DMS 273 treated with DMSO at 0.1 percent for 48 hours (cell line): ENCODE measurements around the gene RTTN.

Experiments
- DNase-seq: peaks from one replicate; lab custom pipeline; 2025; lab: John Stamatoyannopoulos, UW

RTTN gene

DNA sequence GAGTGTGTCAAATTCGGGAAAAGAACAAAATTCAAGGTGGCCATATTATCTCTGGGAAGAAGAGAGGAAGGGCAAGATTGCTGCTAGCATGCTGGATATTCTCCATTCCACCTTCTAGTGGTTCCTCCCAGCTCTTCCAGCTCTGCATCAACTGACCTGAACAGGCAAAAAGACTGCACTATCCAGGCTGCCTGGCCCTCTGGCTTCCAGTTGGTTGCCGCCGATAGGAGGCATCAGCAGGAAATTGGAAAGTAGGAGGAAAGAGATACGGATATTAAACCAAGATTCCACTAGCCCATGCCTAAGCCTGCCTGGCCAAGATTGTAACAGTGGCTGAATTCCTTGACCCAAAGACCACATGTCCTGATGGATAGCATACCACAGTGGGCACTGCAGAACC lies 1.7 kb upstream of the RTTN start:
- no peak for DNase-seq

DNA sequence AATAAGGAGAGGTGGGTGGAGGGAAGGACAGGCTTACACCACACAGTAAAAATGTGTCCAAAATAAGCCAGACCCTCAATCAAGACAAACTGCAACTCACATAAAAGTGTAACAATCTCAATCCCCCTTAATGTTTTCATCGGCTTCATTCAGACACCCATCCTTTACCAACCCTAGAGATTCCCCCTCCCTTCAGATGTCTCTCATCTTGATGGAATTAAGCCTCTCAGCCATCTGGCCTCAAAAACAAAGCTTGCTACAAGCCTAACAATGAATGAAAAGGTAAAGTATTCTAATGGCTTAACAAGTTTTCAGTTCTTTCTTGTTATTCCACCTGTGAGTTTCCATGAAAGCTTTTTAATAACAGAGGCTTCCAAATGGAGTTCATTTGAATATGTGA lies 5.2 kb downstream of the RTTN start:
- DNase-seq: no peak

DNA sequence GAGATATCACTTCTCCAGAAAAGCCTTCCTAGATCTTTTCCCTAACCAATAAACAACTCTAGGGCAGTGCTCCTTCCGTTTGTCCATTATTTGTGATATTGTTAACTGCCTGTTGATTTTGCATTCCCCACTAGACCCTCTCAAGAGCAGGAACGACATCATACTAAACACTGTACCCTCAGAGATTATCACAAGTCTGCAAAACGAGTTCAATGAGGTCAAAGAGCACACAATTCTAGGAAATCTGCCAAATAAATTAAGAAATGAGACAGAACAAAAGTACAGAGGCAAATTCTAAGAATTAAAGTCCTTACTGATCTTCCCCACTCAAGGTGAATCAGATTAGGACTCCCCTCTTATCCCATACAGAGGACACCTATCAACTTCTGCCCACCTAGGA lies 7.6 kb downstream of the RTTN start:
- DNase-seq: no peak

DNA sequence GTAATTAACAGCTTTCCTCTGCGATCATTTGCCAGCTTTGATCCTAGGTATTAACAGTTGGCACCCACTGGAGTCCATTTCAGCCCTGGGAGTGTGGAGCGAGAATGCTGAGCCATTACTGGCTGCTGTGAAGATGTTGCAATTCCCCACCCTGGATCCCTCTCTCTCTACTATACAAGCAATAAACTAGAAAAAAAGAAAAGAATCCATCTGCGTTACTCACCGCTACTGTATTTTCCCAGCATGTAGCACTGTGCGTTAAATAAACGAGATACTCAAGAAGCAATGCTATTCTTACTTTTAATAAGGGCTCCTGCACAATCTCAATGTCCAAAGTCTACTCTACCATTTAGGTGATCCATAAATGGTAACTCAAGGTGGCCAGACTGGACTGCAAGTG lies 8.5 kb downstream of the RTTN start:
- DNase-seq: no peak

DNA sequence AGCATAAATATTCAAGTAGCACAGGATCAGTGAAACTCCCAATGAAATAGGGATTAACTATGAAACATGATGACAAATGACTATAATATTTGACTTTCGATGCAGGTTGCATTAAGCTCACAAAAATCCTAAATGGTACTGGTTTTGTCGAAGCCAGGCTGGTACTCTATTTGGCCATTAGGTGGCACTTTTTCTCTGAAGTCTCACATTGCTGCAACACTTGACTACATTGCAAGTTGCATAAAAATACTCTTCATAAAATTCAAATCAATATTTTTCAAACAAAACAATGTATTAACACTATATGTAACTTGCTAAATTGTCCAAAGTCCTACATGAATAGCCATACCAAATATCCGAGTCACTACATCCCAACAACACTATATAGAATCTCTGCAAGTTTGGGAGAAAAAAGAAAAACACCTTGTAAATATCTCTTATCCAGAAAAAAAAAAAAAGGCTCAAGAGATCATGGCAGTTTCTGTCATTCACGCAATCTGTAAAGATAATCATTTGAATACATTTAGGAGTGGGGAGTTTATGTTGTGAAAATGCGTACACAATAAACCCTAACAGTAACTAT lies 9.5 kb downstream of the RTTN start:
- no peak for DNase-seq

DNA sequence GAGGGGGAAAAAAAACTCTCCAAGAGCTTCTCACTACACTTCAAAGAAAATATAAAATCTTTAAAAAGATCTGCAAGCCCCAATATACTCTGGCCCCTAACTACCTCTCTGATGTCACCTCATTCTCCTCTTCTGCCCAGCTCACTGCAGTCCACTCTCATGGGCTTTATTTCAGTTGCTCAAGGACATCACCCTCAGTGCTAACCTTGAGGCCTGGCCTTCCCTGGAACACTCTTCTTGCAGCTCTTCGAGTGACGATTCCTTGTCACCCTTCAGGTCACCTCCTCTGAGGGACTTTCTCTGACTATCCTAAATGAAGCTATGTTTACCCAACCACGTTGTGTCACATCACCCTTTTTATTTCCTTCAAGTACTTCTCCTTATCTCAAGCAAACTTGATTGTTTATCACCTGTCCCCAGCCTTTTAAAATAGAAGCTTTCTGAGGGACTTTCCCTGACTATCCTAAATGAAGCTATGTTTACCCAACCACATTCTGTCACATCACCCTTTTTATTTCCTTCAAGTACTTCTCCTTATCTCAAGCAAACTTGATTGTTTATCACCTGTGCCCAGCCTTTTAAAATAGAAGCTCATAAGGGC lies 10.4 kb downstream of the RTTN start:
- no peak for DNase-seq

DNA sequence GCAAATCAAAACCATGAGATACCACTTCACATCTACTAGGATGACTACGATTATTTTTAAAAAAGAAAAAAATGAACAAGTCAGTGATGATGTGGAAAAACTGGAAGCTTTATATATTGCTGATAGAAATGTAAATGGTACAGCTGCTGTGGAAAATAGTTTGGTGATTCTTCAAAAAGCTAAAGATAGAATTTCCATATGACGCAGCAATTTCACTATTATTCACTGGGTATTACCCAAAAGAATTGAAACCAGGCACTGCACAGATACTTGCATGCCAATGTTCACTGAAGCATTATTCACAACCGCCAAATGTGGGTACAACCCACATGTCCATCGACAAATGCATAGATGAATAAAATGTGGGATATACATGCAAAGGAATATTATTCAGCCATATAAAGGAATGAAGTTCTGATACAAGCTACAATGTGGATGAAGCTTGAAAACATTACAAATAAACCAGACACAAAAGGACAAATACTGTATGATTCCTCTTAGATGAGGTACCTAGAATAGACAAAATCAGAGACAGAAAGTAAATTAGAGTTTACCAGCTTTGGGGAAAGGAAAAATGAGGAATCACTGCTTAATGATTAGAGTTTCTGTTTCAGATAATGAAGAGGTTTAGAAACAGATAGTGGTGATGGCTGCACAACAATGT lies 11.1 kb downstream of the RTTN start:
- DNase-seq: no peak

DNA sequence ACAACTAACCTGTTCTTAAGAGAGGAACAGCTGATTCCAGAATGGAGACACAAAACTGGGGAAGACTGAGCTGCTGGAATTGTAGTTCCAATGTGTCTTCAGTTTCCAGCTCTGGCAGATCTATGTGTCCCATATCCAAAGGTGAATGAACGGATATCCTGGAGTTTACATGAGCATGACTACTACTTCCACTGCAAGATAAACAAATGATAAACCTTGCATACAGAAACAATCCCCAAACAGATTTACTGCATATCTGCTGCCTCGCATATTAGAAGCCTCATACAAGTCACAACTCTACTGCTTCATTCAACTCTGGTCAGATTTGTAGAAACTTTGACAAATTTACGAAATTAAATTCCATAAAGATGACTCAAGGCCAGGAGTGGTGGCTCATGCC lies 15.0 kb downstream of the RTTN start:
- DNase-seq: no peak

DNA sequence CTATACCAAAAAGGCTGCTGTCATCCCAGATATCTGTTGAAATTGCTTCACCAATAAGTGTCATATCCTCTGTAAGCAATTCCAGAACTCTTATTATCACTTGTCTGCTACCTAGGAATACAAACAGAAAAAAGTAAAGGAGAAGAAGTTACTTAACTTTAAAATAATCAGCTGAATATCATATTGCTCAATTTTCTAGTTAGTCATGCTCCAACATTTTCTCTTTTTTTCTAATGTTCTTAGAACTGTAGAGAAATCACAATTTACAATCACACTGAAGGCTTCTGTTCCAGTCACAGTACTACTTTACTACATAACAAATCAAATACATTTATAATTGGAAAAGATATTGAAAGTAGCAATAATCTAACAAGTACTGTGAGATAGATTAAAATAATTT lies 17.4 kb downstream of the RTTN start:
- no peak for DNase-seq

DNA sequence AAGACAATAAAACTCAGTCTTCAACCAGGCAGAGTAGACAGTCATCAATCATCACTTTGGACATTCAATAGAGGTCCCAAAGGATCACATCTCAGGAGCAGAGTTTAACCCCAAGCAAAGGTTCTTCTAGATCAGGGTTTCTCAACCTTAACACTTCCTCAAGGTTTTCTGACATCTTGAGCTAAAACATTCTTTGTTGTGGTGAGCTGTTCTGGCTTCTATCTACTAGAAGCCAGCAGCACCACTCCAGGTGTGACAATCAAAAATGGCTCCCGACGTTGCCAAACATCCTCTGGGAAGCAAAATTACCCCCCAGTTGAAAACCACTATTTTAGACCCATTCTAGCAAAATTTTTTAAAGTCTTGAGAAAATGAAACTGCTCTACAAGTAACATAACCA lies 22.0 kb downstream of the RTTN start:
- no peak for DNase-seq

DNA sequence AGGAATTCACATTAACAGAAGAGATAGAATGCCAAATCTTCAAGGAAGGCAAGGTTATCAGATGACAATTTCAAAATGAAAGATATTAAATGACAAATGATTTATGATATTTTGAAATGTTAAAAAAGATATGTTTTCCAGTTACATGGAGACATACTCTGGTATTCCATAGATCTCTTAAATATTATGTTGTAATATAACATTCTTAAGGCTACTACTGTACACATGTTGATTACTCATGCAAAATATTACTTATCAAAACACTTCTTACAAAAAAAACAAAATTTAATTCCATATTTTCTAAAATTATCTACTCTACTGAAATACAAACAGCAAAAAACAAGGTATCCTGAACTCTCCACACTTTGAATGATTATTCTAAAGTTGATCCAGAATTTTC lies 22.9 kb downstream of the RTTN start:
- no peak for DNase-seq

DNA sequence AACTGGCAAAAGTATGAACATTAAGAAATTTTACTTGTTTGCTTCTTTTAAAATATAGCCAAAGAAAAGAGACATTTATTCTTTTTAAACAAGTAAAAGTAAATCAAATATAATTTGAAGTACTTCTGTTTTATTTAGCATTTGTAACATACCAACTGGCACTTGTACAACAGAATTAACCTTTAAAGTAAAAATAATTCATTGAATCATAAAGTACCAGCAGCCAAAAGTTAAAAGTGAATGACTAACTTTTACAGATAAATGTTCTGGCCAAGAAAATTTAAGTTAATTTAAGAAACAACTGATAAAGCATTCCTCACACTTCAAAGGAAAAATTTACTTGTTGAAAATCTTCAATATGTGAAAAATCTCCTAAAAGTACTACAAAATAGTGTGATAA lies 23.8 kb downstream of the RTTN start:
- no peak for DNase-seq

DNA sequence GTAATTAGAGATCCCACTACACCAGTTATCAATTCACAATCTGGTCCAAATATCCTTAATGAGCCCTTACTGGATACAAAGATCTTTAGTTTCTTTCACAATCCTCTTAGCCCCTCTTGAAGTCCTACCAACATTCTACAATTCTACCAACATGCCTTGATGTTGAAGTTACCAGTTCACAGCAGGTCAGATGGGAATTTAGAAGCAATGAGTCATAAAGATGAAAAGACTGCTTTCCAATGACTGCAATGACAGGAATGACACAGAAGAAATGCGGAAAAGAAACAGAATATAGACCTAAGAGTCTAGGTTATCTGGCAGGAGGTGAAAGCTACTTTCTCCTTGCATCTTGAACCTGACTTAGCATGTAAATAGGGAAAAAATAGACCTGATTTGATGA lies 24.5 kb downstream of the RTTN start:
- no peak for DNase-seq

DNA sequence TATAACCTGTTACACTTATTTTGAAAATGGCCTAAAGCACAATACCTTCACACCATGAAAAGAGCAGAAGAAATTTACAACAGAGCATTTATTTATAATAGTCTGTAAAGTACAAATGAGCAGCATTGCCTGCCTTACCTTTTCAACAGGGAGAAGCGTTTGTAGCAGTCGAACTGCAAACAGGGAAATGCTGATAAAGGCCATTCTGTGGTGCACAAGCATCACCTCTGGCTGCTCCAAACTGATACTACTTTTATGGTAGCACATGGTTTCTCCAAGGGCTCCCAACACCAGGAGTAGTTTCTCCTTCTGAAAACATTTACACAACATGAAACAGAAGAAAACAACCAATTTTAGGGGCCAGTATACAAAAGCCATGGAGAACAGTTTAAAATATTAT lies 28.9 kb downstream of the RTTN start:
- no peak for DNase-seq

DNA sequence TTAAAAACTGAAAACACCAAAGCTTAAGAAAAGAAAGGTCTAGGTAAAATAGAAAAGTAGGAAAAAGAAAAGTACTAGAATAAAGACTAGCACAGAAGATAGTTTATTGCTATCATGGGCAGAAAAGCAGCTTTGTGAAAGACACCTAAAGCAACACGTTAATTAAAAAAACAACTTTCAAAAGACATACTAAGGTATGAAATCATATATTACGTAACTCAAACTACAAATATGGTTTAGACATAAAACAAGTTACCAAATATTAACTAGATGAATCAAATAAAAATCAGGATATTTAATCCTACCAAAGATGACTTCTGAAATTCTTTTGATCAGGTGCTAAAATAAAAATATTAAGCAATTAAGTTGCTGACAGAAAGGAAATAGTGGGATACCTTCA lies 30.3 kb downstream of the RTTN start:
- DNase-seq: no peak

DNA sequence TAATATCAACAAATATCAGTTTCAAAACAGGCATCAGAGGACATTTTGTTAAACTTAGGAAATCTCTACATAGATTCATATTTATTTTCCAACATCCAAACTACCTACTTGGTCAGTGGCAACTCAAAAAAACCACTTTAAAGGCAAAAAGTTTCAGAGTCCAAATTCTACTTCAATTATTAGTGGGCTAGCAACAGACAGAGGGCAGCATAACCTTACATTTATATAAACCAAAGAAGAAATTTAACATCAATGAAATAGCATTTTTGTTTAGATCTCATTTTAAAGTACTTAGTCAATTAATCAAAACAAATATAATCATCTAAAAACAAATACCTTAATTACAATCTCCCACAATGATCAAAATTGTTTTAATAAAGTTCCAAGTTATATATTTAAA lies 33.3 kb downstream of the RTTN start:
- no peak for DNase-seq

DNA sequence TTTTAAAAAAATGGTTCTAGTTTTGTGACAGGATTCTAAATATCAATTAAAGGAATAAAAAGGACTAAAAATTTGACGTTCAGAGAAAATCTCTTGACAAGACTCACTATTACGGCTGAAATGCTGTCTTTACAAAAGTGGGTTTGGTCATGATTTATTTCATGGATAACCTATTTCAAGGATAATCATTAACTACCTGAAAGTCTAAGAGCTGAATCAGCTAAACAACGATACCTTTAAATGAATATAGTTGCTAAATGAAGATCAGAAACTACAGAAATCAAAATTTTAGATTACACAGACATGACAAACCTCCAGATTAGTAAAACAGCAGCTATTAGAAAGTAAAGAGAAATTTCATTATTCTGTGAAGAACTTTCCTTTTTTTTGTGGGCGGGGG lies 35.7 kb downstream of the RTTN start:
- DNase-seq: no peak

DNA sequence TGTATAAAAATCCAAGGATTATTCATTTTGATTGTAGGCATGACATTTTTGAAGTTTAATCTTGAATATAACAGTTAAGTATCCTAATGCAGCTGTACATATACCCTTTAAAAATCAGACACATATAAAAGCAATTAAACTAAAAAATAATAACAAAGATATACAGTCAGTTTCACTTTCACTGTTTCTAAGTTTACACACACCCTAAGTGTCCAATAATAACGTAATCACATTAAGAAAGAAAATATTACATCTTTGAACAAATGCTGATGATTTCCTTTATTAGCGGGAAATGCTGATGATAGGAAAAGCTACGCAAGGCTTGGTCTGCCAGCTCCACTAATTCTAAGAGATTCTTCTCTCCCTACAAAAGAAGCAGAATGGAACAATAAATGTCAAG lies 38.8 kb downstream of the RTTN start:
- DNase-seq: no peak

DNA sequence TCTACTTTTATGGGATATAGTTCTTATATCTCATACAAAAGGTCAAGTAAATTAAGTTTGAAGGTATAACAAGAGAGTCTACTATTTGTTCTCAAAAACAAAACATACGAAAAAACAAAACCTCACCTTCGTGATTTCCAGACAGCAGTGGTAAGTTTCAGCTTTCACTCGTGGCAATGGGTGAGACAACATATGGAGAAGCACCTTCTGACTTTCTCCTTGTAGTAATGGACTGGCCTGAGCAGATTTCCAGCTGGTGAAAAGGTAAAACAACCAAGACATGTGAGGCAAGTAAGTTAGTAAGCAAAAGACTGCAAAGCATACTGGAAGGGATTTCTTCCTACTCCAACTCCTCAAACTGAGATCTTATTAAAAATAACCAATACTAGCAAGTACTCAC lies 39.6 kb downstream of the RTTN start:
- no peak for DNase-seq

DNA sequence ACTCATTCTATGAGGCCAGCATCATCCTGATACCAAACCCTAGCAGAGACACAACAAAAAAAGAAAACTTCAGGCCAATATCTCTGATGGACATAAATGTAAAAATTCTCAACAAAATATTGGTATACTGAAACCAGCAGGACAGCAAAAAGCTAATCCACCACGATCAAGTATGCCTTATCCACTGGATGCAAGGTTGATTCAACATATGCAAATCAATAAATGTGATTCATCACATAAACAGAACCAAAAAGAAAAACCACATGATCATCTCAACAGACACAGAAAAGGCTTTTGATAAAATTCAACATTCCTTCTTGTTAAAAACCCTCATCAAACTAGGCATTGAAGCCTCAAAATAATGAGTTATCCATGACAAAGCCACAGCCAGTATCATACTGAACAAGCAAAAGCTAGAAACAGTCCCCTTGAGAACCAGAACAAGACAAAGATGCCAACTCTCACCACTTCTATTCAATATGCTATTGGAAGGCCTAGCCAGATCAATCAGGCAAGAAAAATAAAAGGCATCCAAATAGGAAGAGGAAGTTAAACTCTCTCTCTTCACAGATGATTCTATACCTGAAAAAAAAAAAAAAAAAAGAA lies 45.3 kb downstream of the RTTN start:
- no peak for DNase-seq

DNA sequence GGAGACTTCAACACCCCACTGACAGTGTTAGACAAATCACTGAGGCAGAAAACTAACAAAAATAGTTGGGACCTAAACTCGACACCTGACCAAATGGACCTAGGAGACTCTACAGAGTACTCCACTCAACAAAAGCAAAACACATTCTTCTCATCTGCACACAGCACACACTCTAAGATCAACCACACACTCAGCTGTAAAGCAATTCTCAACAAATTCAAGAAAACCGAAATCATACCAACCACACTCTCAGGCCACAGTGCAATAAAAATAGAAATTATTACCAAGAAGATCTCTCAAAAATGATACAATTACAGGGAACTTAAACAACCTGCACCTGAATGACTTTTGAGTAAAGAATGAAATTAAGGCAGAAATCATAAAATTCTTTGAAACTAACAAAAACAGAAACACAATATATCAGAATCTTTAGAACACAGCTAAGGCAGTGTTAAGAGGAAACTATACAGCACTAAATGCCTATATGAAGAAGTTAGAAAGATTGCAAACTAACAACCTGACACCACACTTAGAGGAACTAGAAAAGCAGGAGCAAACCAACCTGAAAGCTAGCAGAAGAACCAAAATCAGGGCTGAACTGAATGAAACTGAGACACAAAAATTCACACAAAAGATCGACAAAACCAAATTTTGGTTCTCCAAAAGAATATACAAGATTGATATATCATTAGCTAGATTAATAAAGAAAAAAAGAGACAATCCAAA lies 46.3 kb downstream of the RTTN start:
- DNase-seq: no peak

DNA sequence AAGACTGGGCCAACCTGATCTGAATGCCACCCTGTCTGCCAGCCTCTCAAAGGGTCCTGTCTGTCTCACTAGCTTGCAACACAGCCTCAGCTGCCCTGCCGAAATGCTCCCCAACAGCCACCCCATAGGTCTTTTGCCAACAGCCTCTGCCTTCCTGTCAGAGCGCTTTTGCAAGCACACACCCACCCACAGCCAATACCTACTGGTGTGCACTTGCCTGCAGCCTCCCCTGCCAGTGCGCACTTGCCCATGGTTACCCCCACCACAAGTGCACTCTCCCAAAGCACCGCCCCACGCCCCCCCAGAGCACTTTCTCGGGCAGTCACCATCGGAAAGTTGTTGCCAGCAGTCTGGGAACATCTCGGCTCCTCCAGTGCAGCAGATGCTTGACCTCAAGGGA lies 48.6 kb downstream of the RTTN start:
- no peak for DNase-seq

DNA sequence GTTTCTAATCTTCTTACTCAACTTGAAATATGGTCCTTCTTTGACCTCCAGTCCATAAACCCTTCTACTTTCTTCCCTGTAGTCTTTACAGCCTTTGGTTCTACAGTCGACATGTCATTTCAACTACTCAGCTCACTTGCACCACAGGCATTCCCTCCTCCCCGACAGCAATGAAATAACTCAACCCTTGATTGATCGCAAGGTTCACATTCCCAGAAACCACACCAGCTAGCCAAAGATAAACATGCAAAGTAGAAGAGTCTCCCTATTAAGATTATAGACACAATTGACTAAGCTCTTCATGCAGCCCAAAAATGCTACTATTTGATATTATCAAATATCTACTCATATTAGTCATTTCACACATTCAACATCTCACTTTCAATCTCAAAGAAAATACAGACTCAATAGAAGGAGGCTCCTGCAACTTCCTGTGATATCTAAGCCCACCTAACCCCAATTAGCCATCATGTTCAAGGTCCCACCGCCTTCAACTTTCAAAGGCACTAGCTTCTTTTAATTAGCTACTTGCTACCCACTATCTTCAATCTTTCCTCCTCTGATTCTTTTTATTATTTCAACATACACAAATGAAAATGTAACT lies 50.8 kb downstream of the RTTN start:
- no peak for DNase-seq
